Esophagus muscularis mucosa (tissue), 4 donors: ENCODE measurements around the gene PHYH. TPM values are rescaled to one million over a fixed set of nuclear protein-coding genes. Genes with fewer than 3 reads are reported as not detected.

ENCODE experiments used
- DNase-seq: peaks from one replicate; pipeline ENCODE4 v3.0.0-alpha.2; 2017; ENCODE audit errors: extremely low spot score
- H3K27ac ChIP-seq, 4 donors: fragments of 200-600 bp; sonication (generic); replicated peaks in 1 of 4; 1 replicate in 3 of 4; 2 replicates in 1 of 4; pipeline ENCODE4 v1.5.1; 2016 to 2019; ENCODE audit warnings: mild to moderate bottlenecking in 1 of 4
- H3K27me3 ChIP-seq, 4 donors: fragments of 200-600 bp; sonication (generic); one replicate each; pipeline versions ENCODE4 v1.5.1 to v1.6.0; 2016 to 2019
- H3K36me3 ChIP-seq, 4 donors: fragments of 200-600 bp; sonication (generic); one replicate each; pipeline ENCODE4 v1.5.1; 2016 to 2019
- H3K4me1 ChIP-seq, 4 donors: fragments of 200-600 bp; sonication (generic); one replicate each; pipeline ENCODE4 v1.5.1; 2016 to 2019
- H3K4me3 ChIP-seq, 4 donors: fragments of 200-600 bp; sonication (generic); 1 replicate in 2 of 4; 2 replicates in 2 of 4; pipeline ENCODE4 v1.5.1; 2016 to 2019; ENCODE audit warnings: mild to moderate bottlenecking in 4 of 4, moderate library complexity in 1 of 4
- H3K9me3 ChIP-seq, 4 donors: fragments of 200-600 bp; sonication (generic); 1 replicate in 3 of 4; 2 replicates in 1 of 4; pipeline ENCODE4 v1.5.1; 2016 to 2019
- CTCF ChIP-seq, 3 experiments: fragments of 200-600 bp in 2 of 3; fragments of 450-650 bp in 1 of 3; sonication (generic) in 2 of 3; IDR thresholded peaks; one replicate each; pipeline ENCODE4 v1.5.1; 2017 to 2019; ENCODE audit warnings: antibody characterized with exemption in 3 of 3, mild to moderate bottlenecking in 2 of 3, moderate library complexity in 1 of 3
- EP300 ChIP-seq: sonication (generic); formaldehyde crosslinking; IDR thresholded peaks from one replicate; pipeline ENCODE4 v1.6.1; 2017; ENCODE audit warnings: antibody characterized with exemption
- POLR2A ChIP-seq: fragments of 450-650 bp; IDR thresholded peaks from one replicate; pipeline ENCODE4 v1.6.1; 2017; ENCODE audit warnings: antibody characterized with exemption, moderate library complexity, mild to moderate bottlenecking, low read depth
- POLR2AphosphoS5 ChIP-seq, 2 donors: sonication (generic); formaldehyde crosslinking; IDR thresholded peaks; one replicate each; pipeline ENCODE4 v1.6.1; 2017; ENCODE audit warnings: antibody characterized with exemption in 2 of 2
- WGBS: methylation state at CpG from one replicate; pipeline ENCODE4 v1.1.5; 2018; 5-methylcytosine and 5-hydroxymethylcytosine counted together
- intact Hi-C: fragments of 100-400 bp; cut with DNase I; formaldehyde crosslinking; loops from one replicate; pipeline ENCODE4 v1.15.1; 2023
- total RNA-seq, 4 donors: library from RNA; depleted of rRNA; stranded (reverse); fragments of >200 nt; gene quantifications; one replicate each; pipeline versions ENCODE4 v1.1.0 to v1.2.1, GENCODE V29; 2016

The PHYH gene
- total RNA-seq, 4 donors from 2014 or later: 29.3 to 42.8 (median 38.4) TPM

- Histone ChIP-seq H3K27ac (no peak overlapping the region), H3K36me3 (no peaks in the 10 kb centered on the region), H3K4me1 (no peaks in the 10 kb centered on the region), H3K9me3 (no peaks in the 10 kb centered on the region), H3K4me3 (no peak overlapping the region), H3K27me3 (peaks cover 0 to 22% (median 0%) of the 10 kb centered on the region in 4 donors)
- TF ChIP-seq POLR2A (no peak), CTCF (IDR thresholded peaks at IDR 0.05) (no peak), EP300 (no peak), POLR2AphosphoS5 (IDR thresholded peaks at IDR 0.05) (no peak)
- 56% methylated on average over 13 of the region's 14 CpGs for WGBS
- no peak for DNase-seq
- intact Hi-C loops: no loop called here
Measured at GRCh38 chr10:13233358-13233757, 66.5 kb downstream of the PHYH start.

- intact Hi-C loops: no loop called here
- TF ChIP-seq CTCF (IDR thresholded peaks at IDR 0.05) (no peak), POLR2A (no peak), EP300 (no peak), POLR2AphosphoS5 (IDR thresholded peaks at IDR 0.05) (no peak)
- Histone ChIP-seq H3K9me3 (no peaks in the 10 kb centered on the region), H3K4me3 (no peak overlapping the region), H3K4me1 (no peaks in the 10 kb centered on the region), H3K27ac (no peak overlapping the region), H3K27me3 (peaks cover 0 to 22% (median 0%) of the 10 kb centered on the region in 4 donors), H3K36me3 (no peaks in the 10 kb centered on the region)
- DNase-seq: no peak
- 83% methylated on average over 6 of the region's 6 CpGs for WGBS
Measured at GRCh38 chr10:13231808-13232207, 68.1 kb downstream of the PHYH start.

GRCh38 chr10:13231190-13231589 lies 68.7 kb downstream of the PHYH start:
- H3K27ac ChIP-seq: no peak overlapping the region
- TF ChIP-seq POLR2AphosphoS5 (IDR thresholded peaks at IDR 0.05) (no peak), POLR2A (no peak), EP300 (no peak), CTCF (IDR thresholded peaks at IDR 0.05) (no peak)
- H3K4me1 ChIP-seq: no peaks in the 10 kb centered on the region
- peaks cover 0 to 22% (median 0%) of the 10 kb centered on the region in 4 donors for H3K27me3 ChIP-seq
- no peaks in the 10 kb centered on the region for H3K9me3 ChIP-seq
- no peak overlapping the region for H3K4me3 ChIP-seq
- intact Hi-C loops: no loop called here
- no peak for DNase-seq
- no peaks in the 10 kb centered on the region for H3K36me3 ChIP-seq
- 69% methylated on average over 9 of the region's 9 CpGs for WGBS

Other genes with a start within 250 kb of the PHYH start
- gene OPTN, start 199.9 kb downstream of the PHYH start, total RNA-seq: 10 to 100 TPM; 64.4 to 93.6 (median 79.6) TPM
- under 1 TPM in 2 of 4 donors, not detected in 2; 0.17 to 0.32 TPM for gene MCM10, start 138.5 kb downstream of the PHYH start, total RNA-seq
- gene UCMA, start 65.7 kb downstream of the PHYH start, total RNA-seq: not detected
- 10 to 100 TPM; 37.0 to 53.1 (median 46.0) TPM for gene SEPHS1, start 48.2 kb upstream of the PHYH start, total RNA-seq
- 10 to 100 TPM; 14.7 to 27.4 (median 20.1) TPM for gene BEND7, start 228.9 kb upstream of the PHYH start, total RNA-seq